K562 (cell line): ENCODE results near the gene MCC. TPM values are rescaled to one million over a fixed set of nuclear protein-coding genes. Genes with fewer than 3 reads are reported as not detected.
A peak's percentile ranks its signal among the peaks of the same experiment; 100 is the strongest.

Experiments
- C11orf30 ChIP-seq: fragments of 450-650 bp; IDR thresholded peaks from 2 replicates; pipeline ENCODE4 v1.6.1; 2016; ENCODE audit warnings: low read depth, mild to moderate bottlenecking
- E2F3 ChIP-seq: fragments of 250-450 bp; sonication (Bioruptor Pico); IDR thresholded peaks from 2 replicates; pipeline ENCODE4 v1.4.0; 2020; ENCODE audit warnings: mild to moderate bottlenecking
- FOXJ2 ChIP-seq: fragments of 200-800 bp; sonication (Bioruptor generic); IDR thresholded peaks from 2 replicates; pipeline ENCODE4 v1.6.1; 2016; ENCODE audit warnings: missing genetic modification characterization, missing compliant biosample characterization
- FOXJ3 ChIP-seq: sonication (generic); formaldehyde crosslinking; IDR thresholded peaks from 2 replicates; pipeline ENCODE4 v1.4.0; 2020; ENCODE audit warnings: mild to moderate bottlenecking, missing genetic modification reagents
- HDAC6 ChIP-seq: IDR thresholded peaks from 2 replicates; pipeline ENCODE4 v1.6.1; 2012; ENCODE audit warnings: low read depth, mild to moderate bottlenecking, control low read depth, inconsistent platforms, low read length, moderate library complexity
- MAFF ChIP-seq: IDR thresholded peaks from 2 replicates; pipeline ENCODE4 v1.6.1; 2012; ENCODE audit warnings: low read length, improper control_type of control experiment
- NRF1 ChIP-seq, 2 experiments: fragments of 450-650 bp; IDR thresholded peaks in 1 of 2; conservative IDR thresholded peaks in 1 of 2; 2 replicates each; pipeline ENCODE4 v1.6.1; 2014; ENCODE audit warnings: mild to moderate bottlenecking in 2 of 2
- PHB2 ChIP-seq: fragments of 450-650 bp; IDR thresholded peaks from 2 replicates; pipeline ENCODE4 v1.6.1; 2017; ENCODE audit warnings: low read depth
- SMARCA4 ChIP-seq: fragments of 450-650 bp; IDR thresholded peaks from 2 replicates; pipeline ENCODE4 v1.6.1; 2016
- TAF9B ChIP-seq: fragments of 450-650 bp; IDR thresholded peaks from 2 replicates; pipeline ENCODE4 v1.6.1; 2018; ENCODE audit warnings: mild to moderate bottlenecking; ENCODE audit not compliant: partially characterized antibody
- TBL1XR1 ChIP-seq, 2 experiments: IDR thresholded peaks; 2 replicates each; pipeline ENCODE4 v1.6.1; 2012; ENCODE audit warnings: improper control_type of control experiment in 2 of 2, low read length in 2 of 2, mild to moderate bottlenecking in 1 of 2
- ZKSCAN1 ChIP-seq: fragments of 150-350 bp; IDR thresholded peaks from 2 replicates; pipeline ENCODE4 v1.6.1; 2016; ENCODE audit warnings: low read depth, low read length
- ZNF316 ChIP-seq: fragments of 450-650 bp; IDR thresholded peaks from 2 replicates; pipeline ENCODE4 v1.6.1; 2016
- ZNF75A ChIP-seq: fragments of 450-650 bp; formaldehyde crosslinking; IDR thresholded peaks from 2 replicates; pipeline ENCODE4 v1.4.0; 2020; ENCODE audit warnings: mild to moderate bottlenecking
- polyA plus RNA-seq, 8 experiments: library from polyadenylated mRNA; depleted of rRNA in 4 of 8; stranded (reverse) in 5 of 8; unstranded in 3 of 8; fragments of >200 nt; fragmentation: Nextera tagmentation in 2 of 8; fragmentation: Illumina TruSeq in 1 of 8; extraction: Ambion mirVana in 2 of 8; extraction: Trizol in 1 of 8; gene quantifications; 2 replicates each; pipeline versions ENCODE4 v1.2.1 to v1.2.3, GENCODE V29; 2011 to 2014; ENCODE audit warnings: inconsistent platforms in 1 of 8, missing spikeins in 1 of 8
- total RNA-seq, 7 experiments: library from RNA; depleted of rRNA in 6 of 7; stranded (reverse); fragments of >200 nt in 6 of 7; fragmentation: Illumina TruSeq in 2 of 7; extraction: Trizol in 2 of 7; gene quantifications; 2 replicates each; pipeline versions ENCODE4 v1.2.1 to v1.2.3, GENCODE V29; 2011 to 2021; ENCODE audit warnings: low replicate concordance in 1 of 7
- TF ChIP-seq, protein P1 (sequence below): fragments of 250-450 bp; sonication (Bioruptor Pico); IDR thresholded peaks from 2 replicates; pipeline ENCODE4 v1.8.0; 2022; ENCODE audit warnings: inconsistent platforms, mild to moderate bottlenecking, moderate library complexity, borderline replicate concordance
- TF ChIP-seq, protein P2 (sequence below), 3 experiments: IDR thresholded peaks in 2 of 3; conservative IDR thresholded peaks in 1 of 3; 2 replicates each; pipeline ENCODE4 v1.5.1; 2011 to 2012; ENCODE audit warnings: low read length in 3 of 3, mild to moderate bottlenecking in 3 of 3, control low read depth in 2 of 3, improper control_type of control experiment in 1 of 3, inconsistent platforms in 1 of 3, low read depth in 1 of 3, mixed read lengths in 1 of 3, moderate library complexity in 1 of 3; ENCODE audit not compliant: insufficient read depth in 2 of 3
- TF ChIP-seq, protein P3 (sequence below): fragments of 450-650 bp; IDR thresholded peaks from 2 replicates; pipeline ENCODE4 v1.6.1; 2016; ENCODE audit warnings: mild to moderate bottlenecking, moderate library complexity

MCC gene
- total and polyA plus RNA-seq, 9 of the 15 experiments (the other 6 are each of a cell fraction or from before 2014, with no cell fraction given), result 0.04 to 0.24 (median 0.06) TPM; not detected in 1

DNA sequence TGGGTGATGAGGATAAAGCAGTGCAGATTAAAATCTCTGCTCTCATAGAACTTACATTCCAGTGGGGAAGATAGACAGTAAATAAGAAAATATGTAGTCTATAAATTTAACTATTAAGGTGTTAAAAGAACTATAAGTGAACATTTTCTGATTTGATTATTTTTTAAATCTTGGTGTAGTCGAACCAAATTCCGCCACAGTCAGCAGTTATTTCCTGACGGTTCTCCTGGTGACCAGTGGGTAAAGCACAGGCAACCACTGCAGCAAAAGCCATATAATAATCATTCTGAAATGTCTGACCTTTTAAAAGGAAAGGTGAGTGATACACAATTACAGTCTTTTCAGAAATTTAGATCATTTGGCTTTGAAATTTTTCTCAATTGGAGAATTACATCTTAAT is 484.5 kb downstream of the MCC start (continued):
- TF ChIP-seq ZNF75A (no peak), ZKSCAN1 (no peak), SMARCA4 (no peak), FOXJ3 (no peak), ZNF316 (peak; percentile 79), MAFF (peak; percentile 89), TBL1XR1 (IDR thresholded peaks at IDR 0.05; ENCODE audit: low read length in 2 of 2) (no peak), PHB2 (no peak), HDAC6 (no peak), NRF1 (conservative IDR thresholded peaks at IDR 0.05 in 1 of 2, IDR thresholded peaks at IDR 0.05 in 1 of 2) (no peak), E2F3 (no peak), FOXJ2 (tag) (no peak), TAF9B (no peak), C11orf30 (peak; percentile 73)
- TF ChIP-seq, protein P1, sequence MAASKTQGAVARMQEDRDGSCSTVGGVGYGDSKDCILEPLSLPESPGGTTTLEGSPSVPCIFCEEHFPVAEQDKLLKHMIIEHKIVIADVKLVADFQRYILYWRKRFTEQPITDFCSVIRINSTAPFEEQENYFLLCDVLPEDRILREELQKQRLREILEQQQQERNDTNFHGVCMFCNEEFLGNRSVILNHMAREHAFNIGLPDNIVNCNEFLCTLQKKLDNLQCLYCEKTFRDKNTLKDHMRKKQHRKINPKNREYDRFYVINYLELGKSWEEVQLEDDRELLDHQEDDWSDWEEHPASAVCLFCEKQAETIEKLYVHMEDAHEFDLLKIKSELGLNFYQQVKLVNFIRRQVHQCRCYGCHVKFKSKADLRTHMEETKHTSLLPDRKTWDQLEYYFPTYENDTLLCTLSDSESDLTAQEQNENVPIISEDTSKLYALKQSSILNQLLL, result no peak
- TF ChIP-seq, protein P2, sequence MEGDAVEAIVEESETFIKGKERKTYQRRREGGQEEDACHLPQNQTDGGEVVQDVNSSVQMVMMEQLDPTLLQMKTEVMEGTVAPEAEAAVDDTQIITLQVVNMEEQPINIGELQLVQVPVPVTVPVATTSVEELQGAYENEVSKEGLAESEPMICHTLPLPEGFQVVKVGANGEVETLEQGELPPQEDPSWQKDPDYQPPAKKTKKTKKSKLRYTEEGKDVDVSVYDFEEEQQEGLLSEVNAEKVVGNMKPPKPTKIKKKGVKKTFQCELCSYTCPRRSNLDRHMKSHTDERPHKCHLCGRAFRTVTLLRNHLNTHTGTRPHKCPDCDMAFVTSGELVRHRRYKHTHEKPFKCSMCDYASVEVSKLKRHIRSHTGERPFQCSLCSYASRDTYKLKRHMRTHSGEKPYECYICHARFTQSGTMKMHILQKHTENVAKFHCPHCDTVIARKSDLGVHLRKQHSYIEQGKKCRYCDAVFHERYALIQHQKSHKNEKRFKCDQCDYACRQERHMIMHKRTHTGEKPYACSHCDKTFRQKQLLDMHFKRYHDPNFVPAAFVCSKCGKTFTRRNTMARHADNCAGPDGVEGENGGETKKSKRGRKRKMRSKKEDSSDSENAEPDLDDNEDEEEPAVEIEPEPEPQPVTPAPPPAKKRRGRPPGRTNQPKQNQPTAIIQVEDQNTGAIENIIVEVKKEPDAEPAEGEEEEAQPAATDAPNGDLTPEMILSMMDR (IDR thresholded peaks at IDR 0.05 in 2 of 3, conservative IDR thresholded peaks at IDR 0.05 in 1 of 3; ENCODE audit: insufficient read depth in 2 of 3, low read depth in 1 of 3, low read length in 3 of 3), result no peak
- TF ChIP-seq, protein P3, sequence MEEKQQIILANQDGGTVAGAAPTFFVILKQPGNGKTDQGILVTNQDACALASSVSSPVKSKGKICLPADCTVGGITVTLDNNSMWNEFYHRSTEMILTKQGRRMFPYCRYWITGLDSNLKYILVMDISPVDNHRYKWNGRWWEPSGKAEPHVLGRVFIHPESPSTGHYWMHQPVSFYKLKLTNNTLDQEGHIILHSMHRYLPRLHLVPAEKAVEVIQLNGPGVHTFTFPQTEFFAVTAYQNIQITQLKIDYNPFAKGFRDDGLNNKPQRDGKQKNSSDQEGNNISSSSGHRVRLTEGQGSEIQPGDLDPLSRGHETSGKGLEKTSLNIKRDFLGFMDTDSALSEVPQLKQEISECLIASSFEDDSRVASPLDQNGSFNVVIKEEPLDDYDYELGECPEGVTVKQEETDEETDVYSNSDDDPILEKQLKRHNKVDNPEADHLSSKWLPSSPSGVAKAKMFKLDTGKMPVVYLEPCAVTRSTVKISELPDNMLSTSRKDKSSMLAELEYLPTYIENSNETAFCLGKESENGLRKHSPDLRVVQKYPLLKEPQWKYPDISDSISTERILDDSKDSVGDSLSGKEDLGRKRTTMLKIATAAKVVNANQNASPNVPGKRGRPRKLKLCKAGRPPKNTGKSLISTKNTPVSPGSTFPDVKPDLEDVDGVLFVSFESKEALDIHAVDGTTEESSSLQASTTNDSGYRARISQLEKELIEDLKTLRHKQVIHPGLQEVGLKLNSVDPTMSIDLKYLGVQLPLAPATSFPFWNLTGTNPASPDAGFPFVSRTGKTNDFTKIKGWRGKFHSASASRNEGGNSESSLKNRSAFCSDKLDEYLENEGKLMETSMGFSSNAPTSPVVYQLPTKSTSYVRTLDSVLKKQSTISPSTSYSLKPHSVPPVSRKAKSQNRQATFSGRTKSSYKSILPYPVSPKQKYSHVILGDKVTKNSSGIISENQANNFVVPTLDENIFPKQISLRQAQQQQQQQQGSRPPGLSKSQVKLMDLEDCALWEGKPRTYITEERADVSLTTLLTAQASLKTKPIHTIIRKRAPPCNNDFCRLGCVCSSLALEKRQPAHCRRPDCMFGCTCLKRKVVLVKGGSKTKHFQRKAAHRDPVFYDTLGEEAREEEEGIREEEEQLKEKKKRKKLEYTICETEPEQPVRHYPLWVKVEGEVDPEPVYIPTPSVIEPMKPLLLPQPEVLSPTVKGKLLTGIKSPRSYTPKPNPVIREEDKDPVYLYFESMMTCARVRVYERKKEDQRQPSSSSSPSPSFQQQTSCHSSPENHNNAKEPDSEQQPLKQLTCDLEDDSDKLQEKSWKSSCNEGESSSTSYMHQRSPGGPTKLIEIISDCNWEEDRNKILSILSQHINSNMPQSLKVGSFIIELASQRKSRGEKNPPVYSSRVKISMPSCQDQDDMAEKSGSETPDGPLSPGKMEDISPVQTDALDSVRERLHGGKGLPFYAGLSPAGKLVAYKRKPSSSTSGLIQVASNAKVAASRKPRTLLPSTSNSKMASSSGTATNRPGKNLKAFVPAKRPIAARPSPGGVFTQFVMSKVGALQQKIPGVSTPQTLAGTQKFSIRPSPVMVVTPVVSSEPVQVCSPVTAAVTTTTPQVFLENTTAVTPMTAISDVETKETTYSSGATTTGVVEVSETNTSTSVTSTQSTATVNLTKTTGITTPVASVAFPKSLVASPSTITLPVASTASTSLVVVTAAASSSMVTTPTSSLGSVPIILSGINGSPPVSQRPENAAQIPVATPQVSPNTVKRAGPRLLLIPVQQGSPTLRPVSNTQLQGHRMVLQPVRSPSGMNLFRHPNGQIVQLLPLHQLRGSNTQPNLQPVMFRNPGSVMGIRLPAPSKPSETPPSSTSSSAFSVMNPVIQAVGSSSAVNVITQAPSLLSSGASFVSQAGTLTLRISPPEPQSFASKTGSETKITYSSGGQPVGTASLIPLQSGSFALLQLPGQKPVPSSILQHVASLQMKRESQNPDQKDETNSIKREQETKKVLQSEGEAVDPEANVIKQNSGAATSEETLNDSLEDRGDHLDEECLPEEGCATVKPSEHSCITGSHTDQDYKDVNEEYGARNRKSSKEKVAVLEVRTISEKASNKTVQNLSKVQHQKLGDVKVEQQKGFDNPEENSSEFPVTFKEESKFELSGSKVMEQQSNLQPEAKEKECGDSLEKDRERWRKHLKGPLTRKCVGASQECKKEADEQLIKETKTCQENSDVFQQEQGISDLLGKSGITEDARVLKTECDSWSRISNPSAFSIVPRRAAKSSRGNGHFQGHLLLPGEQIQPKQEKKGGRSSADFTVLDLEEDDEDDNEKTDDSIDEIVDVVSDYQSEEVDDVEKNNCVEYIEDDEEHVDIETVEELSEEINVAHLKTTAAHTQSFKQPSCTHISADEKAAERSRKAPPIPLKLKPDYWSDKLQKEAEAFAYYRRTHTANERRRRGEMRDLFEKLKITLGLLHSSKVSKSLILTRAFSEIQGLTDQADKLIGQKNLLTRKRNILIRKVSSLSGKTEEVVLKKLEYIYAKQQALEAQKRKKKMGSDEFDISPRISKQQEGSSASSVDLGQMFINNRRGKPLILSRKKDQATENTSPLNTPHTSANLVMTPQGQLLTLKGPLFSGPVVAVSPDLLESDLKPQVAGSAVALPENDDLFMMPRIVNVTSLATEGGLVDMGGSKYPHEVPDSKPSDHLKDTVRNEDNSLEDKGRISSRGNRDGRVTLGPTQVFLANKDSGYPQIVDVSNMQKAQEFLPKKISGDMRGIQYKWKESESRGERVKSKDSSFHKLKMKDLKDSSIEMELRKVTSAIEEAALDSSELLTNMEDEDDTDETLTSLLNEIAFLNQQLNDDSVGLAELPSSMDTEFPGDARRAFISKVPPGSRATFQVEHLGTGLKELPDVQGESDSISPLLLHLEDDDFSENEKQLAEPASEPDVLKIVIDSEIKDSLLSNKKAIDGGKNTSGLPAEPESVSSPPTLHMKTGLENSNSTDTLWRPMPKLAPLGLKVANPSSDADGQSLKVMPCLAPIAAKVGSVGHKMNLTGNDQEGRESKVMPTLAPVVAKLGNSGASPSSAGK, result no peak
